Tibial nerve (tissue), 4 donors: ENCODE results near the gene FTCD. TPM values are rescaled to one million over a fixed set of nuclear protein-coding genes. Genes with fewer than 3 reads are reported as not detected.

Experiments used
- DNase-seq, 2 donors: peaks; one replicate each; pipeline ENCODE4 v3.0.0-alpha.2; 2019; ENCODE audit warnings: low spot score in 2 of 2
- H3K27ac ChIP-seq, 4 donors: fragments of 200-600 bp; sonication (generic) in 3 of 4; one replicate each; pipeline ENCODE4 v1.5.1; 2017 to 2019; ENCODE audit warnings: mild to moderate bottlenecking in 1 of 4
- H3K27me3 ChIP-seq, 2 donors: fragments of 200-600 bp; sonication (generic) in 1 of 2; one replicate each; pipeline versions ENCODE4 v1.5.1 to v1.6.0; 2017 to 2019
- H3K36me3 ChIP-seq, 3 donors: fragments of 200-600 bp; sonication (generic); one replicate each; pipeline ENCODE4 v1.5.1; 2018 to 2019
- H3K4me1 ChIP-seq, 4 donors: fragments of 200-600 bp; sonication (generic) in 3 of 4; one replicate each; pipeline ENCODE4 v1.5.1; 2017 to 2019
- H3K4me3 ChIP-seq, 4 donors: fragments of 200-600 bp; sonication (generic) in 3 of 4; one replicate each; pipeline ENCODE4 v1.5.1; 2017 to 2019; ENCODE audit warnings: mild to moderate bottlenecking in 1 of 4, moderate library complexity in 1 of 4
- H3K9me3 ChIP-seq, 4 donors: fragments of 200-600 bp; sonication (generic) in 3 of 4; one replicate each; pipeline ENCODE4 v1.5.1; 2017 to 2019
- CTCF ChIP-seq, 5 experiments: fragments of 200-600 bp in 3 of 5; fragments of 450-650 bp in 2 of 5; sonication (generic) in 3 of 5; IDR thresholded peaks; one replicate each; pipeline ENCODE4 v1.5.1; 2016 to 2019; ENCODE audit warnings: antibody characterized with exemption in 5 of 5, mild to moderate bottlenecking in 3 of 5, moderate library complexity in 2 of 5
- EP300 ChIP-seq, 2 donors: sonication (generic); formaldehyde crosslinking; IDR thresholded peaks; one replicate each; pipeline ENCODE4 v1.6.1; 2017; ENCODE audit warnings: antibody characterized with exemption in 2 of 2, mild to moderate bottlenecking in 1 of 2
- POLR2A ChIP-seq, 2 donors: fragments of 450-650 bp; IDR thresholded peaks; one replicate each; pipeline ENCODE4 v1.6.1; 2017; ENCODE audit warnings: antibody characterized with exemption in 2 of 2, mild to moderate bottlenecking in 2 of 2, moderate library complexity in 2 of 2
- WGBS, 2 donors: methylation state at CpG; one replicate each; pipeline ENCODE4 v1.1.5; 2018; 5-methylcytosine and 5-hydroxymethylcytosine counted together
- total RNA-seq, 4 donors: library from RNA; depleted of rRNA; stranded (reverse); fragments of >200 nt; gene quantifications; one replicate each; pipeline ENCODE4 v1.1.0, GENCODE V29; 2016

FTCD gene
- total RNA-seq, 4 donors from 2014 or later: 2.2 to 21.2 (median 2.5) TPM

GRCh38 chr21:46115441-46116188 is 39.8 kb downstream of the FTCD start:
- H3K4me1 ChIP-seq: peaks cover 0 to 15% (median 0%) of the 10 kb centered on the region in 4 donors
- peaks cover 0 to 6% (median 0%) of the 10 kb centered on the region in 4 donors for H3K9me3 ChIP-seq
- no peaks in the 10 kb centered on the region for H3K27me3 ChIP-seq
- no peak overlapping the region for H3K4me3 ChIP-seq
- peaks cover 4 to 90% (median 14%) of the 10 kb centered on the region in 3 donors for H3K36me3 ChIP-seq
- TF ChIP-seq POLR2A (IDR thresholded peaks at IDR 0.05): no peak
- TF ChIP-seq CTCF (IDR thresholded peaks at IDR 0.05): no peak
- no peak for TF ChIP-seq EP300 (IDR thresholded peaks at IDR 0.05)
- 96% methylated on average over 7 to 15 of the region's 17 CpGs for WGBS, 2 donors
- DNase-seq: peak in 1 of 2 donors; percentile 10
- peak overlapping the region in 1 of 4 donors; percentile 43 for H3K27ac ChIP-seq

DNA sequence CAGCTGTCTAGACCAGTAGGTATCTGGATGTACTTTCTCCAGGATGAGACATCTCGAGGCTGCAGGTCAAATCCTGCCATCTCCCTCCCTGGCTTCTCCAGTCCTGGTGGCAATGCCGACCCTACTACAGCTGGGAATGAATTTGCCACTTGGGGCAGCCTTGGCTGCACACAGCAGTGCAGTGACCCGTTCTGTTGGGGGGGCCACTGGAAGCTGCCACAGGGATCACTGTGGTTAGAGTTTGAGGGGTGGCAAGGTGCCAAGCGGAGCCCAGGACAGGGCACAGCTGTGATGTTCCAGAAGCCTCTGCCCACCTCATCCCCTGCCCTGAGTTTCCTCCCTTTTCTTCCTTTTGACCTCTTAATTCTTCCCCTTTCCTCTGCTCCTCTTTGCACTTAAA is 40.4 kb downstream of the FTCD start:
- H3K4me3 ChIP-seq: no peak overlapping the region
- H3K4me1 ChIP-seq: peaks cover 0 to 21% (median 0%) of the 10 kb centered on the region in 4 donors
- 91 to 93% methylated on average over 4 of the region's 4 CpGs for WGBS, 2 donors
- peaks cover 4 to 83% (median 14%) of the 10 kb centered on the region in 3 donors for H3K36me3 ChIP-seq
- no peaks in the 10 kb centered on the region for H3K27me3 ChIP-seq
- peak in 1 of 2 donors; percentile 11 for DNase-seq
- TF ChIP-seq POLR2A (IDR thresholded peaks at IDR 0.05) (no peak), EP300 (IDR thresholded peaks at IDR 0.05) (no peak), CTCF (IDR thresholded peaks at IDR 0.05) (no peak)
- no peak overlapping the region for H3K27ac ChIP-seq
- H3K9me3 ChIP-seq: peaks cover 0 to 6% (median 0%) of the 10 kb centered on the region in 4 donors

DNA sequence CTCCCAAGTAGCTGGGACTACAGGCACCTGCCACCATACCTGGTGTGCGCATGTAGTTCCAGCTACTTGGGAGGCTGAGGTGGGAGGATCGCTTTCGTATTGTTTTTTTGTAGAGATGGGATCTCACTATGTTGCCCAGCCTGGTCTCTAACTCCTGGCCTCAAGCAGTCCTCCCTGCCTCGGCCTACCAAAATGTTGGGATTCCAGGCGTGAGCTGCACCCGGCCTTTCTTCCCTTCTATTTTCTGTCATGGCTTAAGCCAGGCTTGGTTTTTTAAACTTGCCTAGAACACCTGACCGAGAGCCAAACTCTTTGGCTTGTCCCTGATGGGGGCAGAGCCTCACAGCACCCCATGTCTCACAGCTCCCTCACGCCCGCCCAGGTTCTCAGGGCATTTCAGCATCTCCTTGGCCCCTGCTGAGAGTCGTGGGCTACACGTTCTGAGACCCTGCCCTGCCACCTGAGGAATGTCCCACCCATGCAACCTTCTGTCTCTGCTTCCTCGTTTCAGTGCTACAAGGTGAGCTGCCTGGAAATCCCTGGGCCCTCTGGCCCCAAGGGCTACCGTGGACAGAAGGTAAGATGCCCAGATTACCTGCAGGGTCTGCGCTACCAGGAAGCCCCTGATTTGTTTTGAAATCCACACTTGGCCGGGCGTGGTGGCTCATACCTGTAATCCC is 41.7 kb downstream of the FTCD start:
- TF ChIP-seq POLR2A (IDR thresholded peaks at IDR 0.05) (no peak), CTCF (IDR thresholded peaks at IDR 0.05) (no peak), EP300 (IDR thresholded peaks at IDR 0.05) (no peak)
- Histone ChIP-seq H3K4me1 (peaks cover 0 to 34% (median 0%) of the 10 kb centered on the region in 4 donors), H3K9me3 (peaks cover 0 to 6% (median 0%) of the 10 kb centered on the region in 4 donors), H3K4me3 (no peak overlapping the region), H3K27ac (no peak overlapping the region), H3K36me3 (peaks cover 4 to 70% (median 14%) of the 10 kb centered on the region in 3 donors), H3K27me3 (no peaks in the 10 kb centered on the region)
- DNase-seq: peak in 1 of 2 donors; percentile 3
- 92 to 97% methylated on average over 16 of the region's 16 CpGs for WGBS, 2 donors

GRCh38 chr21:46112725-46113215 is 42.6 kb downstream of the FTCD start:
- no peak overlapping the region for H3K4me3 ChIP-seq
- peaks cover 0 to 14% (median 0%) of the 10 kb centered on the region in 4 donors for H3K9me3 ChIP-seq
- H3K27me3 ChIP-seq: no peaks in the 10 kb centered on the region
- H3K36me3 ChIP-seq: peaks cover 4 to 61% (median 14%) of the 10 kb centered on the region in 3 donors
- WGBS, 2 donors: 89 to 90% methylated on average over 12 to 19 of the region's 20 CpGs
- H3K27ac ChIP-seq: no peak overlapping the region
- peak in 1 of 2 donors; percentile 2 for DNase-seq
- TF ChIP-seq CTCF (IDR thresholded peaks at IDR 0.05): no peak
- TF ChIP-seq POLR2A (IDR thresholded peaks at IDR 0.05): no peak
- no peak for TF ChIP-seq EP300 (IDR thresholded peaks at IDR 0.05)
- peaks cover 0 to 35% (median 0%) of the 10 kb centered on the region in 4 donors for H3K4me1 ChIP-seq
